H9 (cell line): ENCODE results near the gene POU6F2. TPM values are rescaled to one million over a fixed set of nuclear protein-coding genes. Genes with fewer than 3 reads are reported as not detected.
A peak's percentile ranks its signal among the peaks of the same experiment; 100 is the strongest.

Source experiments
- DNase-seq: peaks from one replicate; pipeline ENCODE4 v3.0.0-alpha.2; 2017
- H2AFZ ChIP-seq: one replicate; pipeline ENCODE4 v1.6.1; 2013; ENCODE audit warnings: mild to moderate bottlenecking, low read length, control low read depth, moderate library complexity
- H2AK5ac ChIP-seq: 2 replicates; pipeline ENCODE4 v1.6.1; 2013; ENCODE audit warnings: low read length, control low read depth, mixed read lengths; ENCODE audit not compliant: insufficient read length
- H2BK120ac ChIP-seq: one replicate; pipeline ENCODE4 v1.6.1; 2013; ENCODE audit warnings: low read depth, mild to moderate bottlenecking, low read length, control low read depth, inconsistent platforms; ENCODE audit not compliant: poor library complexity, severe bottlenecking
- H2BK12ac ChIP-seq: 2 replicates; pipeline ENCODE4 v1.6.1; 2013; ENCODE audit warnings: low read length, control low read depth, mixed read lengths, low read depth; ENCODE audit not compliant: insufficient read length
- H2BK15ac ChIP-seq: 2 replicates; pipeline ENCODE4 v1.6.1; 2013; ENCODE audit warnings: low read depth, low read length, control low read depth
- H2BK20ac ChIP-seq: one replicate; pipeline ENCODE4 v1.6.1; 2013; ENCODE audit warnings: low read depth, mild to moderate bottlenecking, low read length, control low read depth, inconsistent platforms; ENCODE audit not compliant: poor library complexity, severe bottlenecking
- H2BK5ac ChIP-seq: 2 replicates; pipeline ENCODE4 v1.6.1; 2013; ENCODE audit warnings: low read length, control low read depth, mixed read lengths; ENCODE audit not compliant: insufficient read length
- H3K14ac ChIP-seq: 2 replicates; pipeline ENCODE4 v1.6.1; 2013; ENCODE audit warnings: low read length, control low read depth; ENCODE audit not compliant: insufficient read depth
- H3K18ac ChIP-seq: 2 replicates; pipeline ENCODE4 v1.6.1; 2013; ENCODE audit warnings: low read depth, mild to moderate bottlenecking, mixed read lengths, low read length, control low read depth; ENCODE audit not compliant: insufficient read length
- H3K23ac ChIP-seq: 2 replicates; pipeline ENCODE4 v1.6.1; 2013; ENCODE audit warnings: low read length, control low read depth, mixed read lengths, low read depth; ENCODE audit not compliant: insufficient read length
- H3K23me2 ChIP-seq: 2 replicates; pipeline ENCODE4 v1.6.1; 2013; ENCODE audit warnings: low read depth, mild to moderate bottlenecking, mixed read lengths, low read length, control low read depth; ENCODE audit not compliant: insufficient read length, poor library complexity, severe bottlenecking
- H3K27ac ChIP-seq: 2 replicates; pipeline ENCODE4 v1.5.1; 2013; ENCODE audit warnings: low read length, control low read depth, mixed read lengths, low read depth; ENCODE audit not compliant: insufficient read length
- H3K27me3 ChIP-seq: 2 replicates; pipeline ENCODE4 v1.6.1; 2013; ENCODE audit warnings: low read length, control low read depth, inconsistent platforms; ENCODE audit not compliant: insufficient read depth
- H3K4ac ChIP-seq: 2 replicates; pipeline ENCODE4 v1.6.1; 2013; ENCODE audit warnings: low read depth, mild to moderate bottlenecking, control low read depth, inconsistent platforms, low read length, moderate library complexity
- H3K4me1 ChIP-seq: 2 replicates; pipeline ENCODE4 v1.6.1; 2013; ENCODE audit warnings: low read length, control low read depth, inconsistent platforms; ENCODE audit not compliant: insufficient read depth
- H3K4me2 ChIP-seq: 2 replicates; pipeline ENCODE4 v1.6.1; 2013; ENCODE audit warnings: low read length, control low read depth, mixed read lengths; ENCODE audit not compliant: insufficient read length, insufficient read depth
- H3K56ac ChIP-seq: 2 replicates; pipeline ENCODE4 v1.6.1; 2013; ENCODE audit warnings: low read depth, mild to moderate bottlenecking, mixed read lengths, low read length, control low read depth; ENCODE audit not compliant: insufficient read length
- H3K79me1 ChIP-seq: 2 replicates; pipeline ENCODE4 v1.6.1; 2013; ENCODE audit warnings: low read depth, mild to moderate bottlenecking, moderate library complexity, low read length, control low read depth, inconsistent platforms; ENCODE audit not compliant: insufficient read depth, poor library complexity, severe bottlenecking
- H3K79me2 ChIP-seq: 2 replicates; pipeline ENCODE4 v1.6.1; 2013; ENCODE audit warnings: low read length, control low read depth, inconsistent platforms; ENCODE audit not compliant: insufficient read depth
- H3K9ac ChIP-seq: 2 replicates; pipeline ENCODE4 v1.6.1; 2013; ENCODE audit warnings: low read length, control low read depth, mixed read lengths; ENCODE audit not compliant: insufficient read length; ENCODE audit errors: extremely low read depth
- H3K9me3 ChIP-seq: one replicate; pipeline ENCODE4 v1.6.1; 2013; ENCODE audit warnings: low read depth, low read length, inconsistent platforms; ENCODE audit not compliant: control insufficient read depth
- H3T11ph ChIP-seq: one replicate; pipeline ENCODE4 v1.6.1; 2013; ENCODE audit warnings: mild to moderate bottlenecking, low read length, control low read depth, inconsistent platforms
- H4K20me1 ChIP-seq: one replicate; pipeline ENCODE4 v1.6.1; 2013; ENCODE audit not compliant: control insufficient read depth, insufficient read length, insufficient read depth
- H4K5ac ChIP-seq: 2 replicates; pipeline ENCODE4 v1.6.1; 2013; ENCODE audit warnings: low read depth, mild to moderate bottlenecking, mixed read lengths, low read length, control low read depth; ENCODE audit not compliant: insufficient read length
- H4K8ac ChIP-seq: replicated peaks from 2 replicates; pipeline ENCODE4 v1.6.1; 2013; ENCODE audit warnings: low read length, control low read depth, mixed read lengths, low read depth; ENCODE audit not compliant: insufficient read length
- H4K91ac ChIP-seq: 2 replicates; pipeline ENCODE4 v1.6.1; 2013; ENCODE audit warnings: low read depth, mild to moderate bottlenecking, moderate library complexity, mixed read lengths, low read length, control low read depth; ENCODE audit not compliant: insufficient read length
- H3K27ac Mint-ChIP-seq, 3 experiments: 2 replicates in 2 of 3; 3 replicates in 1 of 3; pipeline ENCODE4 v1.8.0; 2020 to 2021; ENCODE audit warnings: mixed read lengths in 3 of 3, mild to moderate bottlenecking in 1 of 3, moderate library complexity in 1 of 3
- H3K27me3 Mint-ChIP-seq: 2 replicates; pipeline ENCODE4 v1.8.0; 2021; ENCODE audit warnings: low read depth, mild to moderate bottlenecking, moderate library complexity, mixed read lengths
- H3K36me3 Mint-ChIP-seq, 3 experiments: 2 replicates in 2 of 3; 3 replicates in 1 of 3; pipeline ENCODE4 v1.8.0; 2020 to 2021; ENCODE audit warnings: low read depth in 3 of 3, mixed read lengths in 3 of 3; ENCODE audit not compliant: insufficient read depth in 1 of 3
- H3K4me1 Mint-ChIP-seq, 2 experiments: 2 replicates each; pipeline ENCODE4 v1.8.0; 2020; ENCODE audit warnings: mixed read lengths in 2 of 2
- H3K4me3 Mint-ChIP-seq, 2 experiments: 2 replicates in 1 of 2; 3 replicates in 1 of 2; pipeline ENCODE4 v1.8.0; 2020 to 2021; ENCODE audit warnings: mild to moderate bottlenecking in 2 of 2, mixed read lengths in 2 of 2, moderate library complexity in 1 of 2
- H3K9me3 Mint-ChIP-seq, 2 experiments: 2 replicates in 1 of 2; 3 replicates in 1 of 2; pipeline ENCODE4 v1.8.0; 2020; ENCODE audit warnings: mild to moderate bottlenecking in 2 of 2, mixed read lengths in 2 of 2, moderate library complexity in 1 of 2
- WGBS: extraction: QIAGEN DNeasy Blood & Tissue Kit; methylation state at CpG from one replicate; pipeline ENCODE4 v1.1.7; 2013; ENCODE audit warnings: missing lambda C conversion rate, low lambda C conversion rate, mixed read lengths; ENCODE audit not compliant: insufficient read length; ENCODE audit errors: extremely low coverage; 5-methylcytosine and 5-hydroxymethylcytosine counted together
- total RNA-seq: library from RNA; stranded (reverse); gene quantifications from 2 replicates; pipeline ENCODE4 v1.2.1, GENCODE V29; 2021
- TF ChIP-seq, protein P1 (sequence below): fragments of 200-600 bp; sonication (generic); conservative IDR thresholded peaks from 3 replicates; pipeline ENCODE4 v1.8.0; 2021; ENCODE audit warnings: antibody characterized with exemption, mild to moderate bottlenecking

Gene POU6F2
- total RNA-seq, 1 experiment from 2014 or later: 1.9 TPM

DNA sequence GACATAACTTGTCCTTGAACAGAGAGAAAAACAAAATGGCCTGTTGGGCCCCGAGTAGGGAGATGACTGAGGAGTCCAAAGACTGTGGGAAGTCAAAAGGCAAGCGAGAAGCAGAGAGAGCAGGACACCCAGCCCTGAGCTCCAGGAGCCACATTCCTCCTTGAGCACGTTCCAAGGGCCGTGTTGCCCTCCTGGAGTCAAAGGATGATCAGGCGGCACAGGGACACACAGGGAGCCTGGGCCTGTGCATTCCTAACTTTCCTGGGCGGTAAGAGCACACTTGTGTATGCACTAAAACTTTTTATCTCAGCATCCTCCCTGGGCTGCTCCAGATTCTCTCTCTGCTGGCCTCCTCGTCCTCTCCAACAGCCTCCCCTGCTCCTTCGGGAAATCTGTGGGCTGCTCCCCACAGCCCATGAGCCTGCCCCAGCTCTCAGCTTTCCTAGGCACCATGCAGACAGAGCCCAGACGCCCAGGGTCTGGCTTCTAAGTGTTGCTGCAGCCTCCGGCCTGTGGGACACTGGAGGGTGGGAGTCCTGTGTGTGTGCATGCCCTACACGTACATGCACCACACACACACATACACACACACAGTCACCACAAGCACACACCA lies 281.8 kb downstream of the POU6F2 start:
- Histone ChIP-seq H3K4me2 (no peak overlapping the region), H4K5ac (peak overlapping the region; percentile 21), H3K79me1 (no peaks in the 10 kb centered on the region), H3K23me2 (no peaks in the 10 kb centered on the region), H3K27ac (no peak overlapping the region), H4K20me1 (no peaks in the 10 kb centered on the region), H2BK5ac (no peak overlapping the region), H2BK20ac (no peak overlapping the region), H3K9ac (no peak overlapping the region), H2AK5ac (no peak overlapping the region), H3K4me1 (peaks cover 3% of the 10 kb centered on the region; the same call in 1 of the 2 replicates), H2AFZ (no peak overlapping the region), H2BK12ac (no peak overlapping the region), H3K23ac (no peak overlapping the region), H3K4ac (no peak overlapping the region), H3K56ac (no peak overlapping the region), H4K91ac (no peak overlapping the region), H3K18ac (no peak overlapping the region), H3K79me2 (no peaks in the 10 kb centered on the region), H3K9me3 (no peaks in the 10 kb centered on the region), H4K8ac (peak overlapping the region; percentile 67), H3K14ac (no peak overlapping the region), H2BK120ac (no peak overlapping the region), H2BK15ac (no peak overlapping the region), H3T11ph (no peak overlapping the region), H3K27me3 (no peaks in the 10 kb centered on the region; the same call in 1 of the 2 replicates)
- no CpG with 5 or more reads among the region's 11 CpGs for WGBS
- Mint-ChIP-seq H3K27ac (peak overlapping the region in 1 of 3 experiments; percentile 71; a peak in 2 of 7 replicates), H3K27me3 (no peaks in the 10 kb centered on the region), H3K9me3 (no peaks in the 10 kb centered on the region; a peak in 1 of 5 replicates), H3K4me3 (no peak overlapping the region), H3K4me1 (peaks cover 7 to 8% of the 10 kb centered on the region in 2 experiments), H3K36me3 (no peaks in the 10 kb centered on the region)
- peak; percentile 34 for DNase-seq
- TF ChIP-seq, protein P1, sequence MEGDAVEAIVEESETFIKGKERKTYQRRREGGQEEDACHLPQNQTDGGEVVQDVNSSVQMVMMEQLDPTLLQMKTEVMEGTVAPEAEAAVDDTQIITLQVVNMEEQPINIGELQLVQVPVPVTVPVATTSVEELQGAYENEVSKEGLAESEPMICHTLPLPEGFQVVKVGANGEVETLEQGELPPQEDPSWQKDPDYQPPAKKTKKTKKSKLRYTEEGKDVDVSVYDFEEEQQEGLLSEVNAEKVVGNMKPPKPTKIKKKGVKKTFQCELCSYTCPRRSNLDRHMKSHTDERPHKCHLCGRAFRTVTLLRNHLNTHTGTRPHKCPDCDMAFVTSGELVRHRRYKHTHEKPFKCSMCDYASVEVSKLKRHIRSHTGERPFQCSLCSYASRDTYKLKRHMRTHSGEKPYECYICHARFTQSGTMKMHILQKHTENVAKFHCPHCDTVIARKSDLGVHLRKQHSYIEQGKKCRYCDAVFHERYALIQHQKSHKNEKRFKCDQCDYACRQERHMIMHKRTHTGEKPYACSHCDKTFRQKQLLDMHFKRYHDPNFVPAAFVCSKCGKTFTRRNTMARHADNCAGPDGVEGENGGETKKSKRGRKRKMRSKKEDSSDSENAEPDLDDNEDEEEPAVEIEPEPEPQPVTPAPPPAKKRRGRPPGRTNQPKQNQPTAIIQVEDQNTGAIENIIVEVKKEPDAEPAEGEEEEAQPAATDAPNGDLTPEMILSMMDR: no peak
